Ascending aorta (tissue), 2 donors: ENCODE results near the gene TAMM41. TPM values are rescaled to one million over a fixed set of nuclear protein-coding genes. Genes with fewer than 3 reads are reported as not detected.

Experiments
- DNase-seq, 2 donors: peaks; one replicate each; pipeline ENCODE4 v3.0.0-alpha.2; 2019; ENCODE audit warnings: low spot score in 2 of 2
- H3K27ac ChIP-seq, 2 donors: fragments of 200-600 bp; sonication (generic); one replicate each; pipeline ENCODE4 v1.5.1; 2016 to 2017; ENCODE audit warnings: mild to moderate bottlenecking in 1 of 2
- H3K27me3 ChIP-seq: fragments of 200-600 bp; sonication (generic); one replicate; pipeline ENCODE4 v1.5.1; 2017
- H3K36me3 ChIP-seq, 2 donors: fragments of 200-600 bp; sonication (generic); one replicate each; pipeline ENCODE4 v1.5.1; 2016
- H3K4me1 ChIP-seq, 2 donors: fragments of 200-600 bp; sonication (generic); one replicate each; pipeline ENCODE4 v1.5.1; 2016 to 2017; ENCODE audit warnings: mild to moderate bottlenecking in 1 of 2
- H3K4me3 ChIP-seq, 2 donors: fragments of 200-600 bp; sonication (generic); one replicate each; pipeline ENCODE4 v1.5.1; 2016 to 2017; ENCODE audit warnings: mild to moderate bottlenecking in 1 of 2
- H3K9me3 ChIP-seq, 2 donors: fragments of 200-600 bp; sonication (generic); one replicate each; pipeline ENCODE4 v1.5.1; 2016
- CTCF ChIP-seq, 3 experiments: fragments of 200-600 bp in 2 of 3; fragments of 450-650 bp in 1 of 3; sonication (generic) in 2 of 3; IDR thresholded peaks; one replicate each; pipeline ENCODE4 v1.5.1; 2016 to 2019; ENCODE audit warnings: antibody characterized with exemption in 3 of 3, mild to moderate bottlenecking in 1 of 3, moderate library complexity in 1 of 3
- intact Hi-C: fragments of 100-400 bp; cut with DNase I; formaldehyde crosslinking; loops from one replicate; pipeline ENCODE4 v1.15.1; 2023
- total RNA-seq: library from RNA; depleted of rRNA; stranded (reverse); fragments of >200 nt; gene quantifications from one replicate; pipeline ENCODE4 v1.1.0, GENCODE V29; 2016

The TAMM41 gene
- total RNA-seq, 1 donor from 2014 or later: 3.1 TPM

- Histone ChIP-seq H3K4me3 (peak overlapping the region; percentile 14 to 26), H3K27ac (no peak overlapping the region), H3K27me3 (no peaks in the 10 kb centered on the region), H3K4me1 (peaks cover 0 to 5% of the 10 kb centered on the region in 2 donors), H3K9me3 (no peaks in the 10 kb centered on the region), H3K36me3 (no peaks in the 10 kb centered on the region)
- DNase-seq: peak; percentile 59 to 81
- TF ChIP-seq CTCF (IDR thresholded peaks at IDR 0.05): no peak
- intact Hi-C loops: no loop called here
These were observed 76.0 kb downstream of the TAMM41 start for GRCh38 chr3:11770477-11771391.

- intact Hi-C loops: no loop called here
- Histone ChIP-seq H3K4me3 (peak overlapping the region in 1 of 2 donors; percentile 26), H3K36me3 (no peaks in the 10 kb centered on the region), H3K9me3 (no peaks in the 10 kb centered on the region), H3K27me3 (no peaks in the 10 kb centered on the region), H3K27ac (no peak overlapping the region), H3K4me1 (peaks cover 0 to 5% of the 10 kb centered on the region in 2 donors)
- DNase-seq: no peak
- no peak for TF ChIP-seq CTCF (IDR thresholded peaks at IDR 0.05)
These were observed 76.8 kb downstream of the TAMM41 start for GRCh38 chr3:11769704-11770476.

GRCh38 chr3:11768604-11769003 is 78.1 kb downstream of the TAMM41 start:
- DNase-seq: no peak
- no peak overlapping the region for H3K27ac ChIP-seq
- H3K4me3 ChIP-seq: no peak overlapping the region
- H3K9me3 ChIP-seq: no peaks in the 10 kb centered on the region
- no peaks in the 10 kb centered on the region for H3K36me3 ChIP-seq
- H3K27me3 ChIP-seq: no peaks in the 10 kb centered on the region
- no peak for TF ChIP-seq CTCF (IDR thresholded peaks at IDR 0.05)
- peaks cover 0 to 5% of the 10 kb centered on the region in 2 donors for H3K4me1 ChIP-seq
- intact Hi-C loops: no loop called here

- Histone ChIP-seq H3K27me3 (no peaks in the 10 kb centered on the region), H3K27ac (no peak overlapping the region), H3K4me1 (no peaks in the 10 kb centered on the region), H3K9me3 (no peaks in the 10 kb centered on the region), H3K36me3 (no peaks in the 10 kb centered on the region), H3K4me3 (no peak overlapping the region)
- intact Hi-C loops: no loop called here
- no peak for TF ChIP-seq CTCF (IDR thresholded peaks at IDR 0.05)
- DNase-seq: no peak
These were observed 81.7 kb downstream of the TAMM41 start for GRCh38 chr3:11764931-11765363.

GRCh38 chr3:11759996-11760395 is 86.7 kb downstream of the TAMM41 start:
- no peaks in the 10 kb centered on the region for H3K27me3 ChIP-seq
- no peak overlapping the region for H3K27ac ChIP-seq
- no peak overlapping the region for H3K4me3 ChIP-seq
- intact Hi-C loops: no loop called here
- no peak for TF ChIP-seq CTCF (IDR thresholded peaks at IDR 0.05)
- DNase-seq: no peak
- H3K36me3 ChIP-seq: no peaks in the 10 kb centered on the region
- no peaks in the 10 kb centered on the region for H3K4me1 ChIP-seq
- no peaks in the 10 kb centered on the region for H3K9me3 ChIP-seq
